K562 (cell line): ENCODE results near the gene ALDOC. TPM values are rescaled to one million over a fixed set of nuclear protein-coding genes. Genes with fewer than 3 reads are reported as not detected.

Experiments used
- CHD2 ChIP-seq: IDR thresholded peaks from 2 replicates; pipeline ENCODE4 v1.6.1; 2011; ENCODE audit warnings: low read depth, low read length
- CSDE1 ChIP-seq, 2 experiments: fragments of 450-650 bp; IDR thresholded peaks; 2 replicates each; pipeline ENCODE4 v1.6.1; 2016; ENCODE audit warnings: mild to moderate bottlenecking in 1 of 2
- HDGF ChIP-seq: fragments of 450-650 bp; IDR thresholded peaks from 2 replicates; pipeline ENCODE4 v1.6.1; 2016
- KHSRP ChIP-seq: fragments of 450-650 bp; IDR thresholded peaks from 2 replicates; pipeline ENCODE4 v1.6.1; 2017
- MIER1 ChIP-seq: fragments of 450-650 bp; IDR thresholded peaks from 2 replicates; pipeline ENCODE4 v1.6.1; 2016; ENCODE audit warnings: antibody characterized with exemption, mild to moderate bottlenecking, low read depth
- NFIC ChIP-seq: fragments of 450-650 bp; IDR thresholded peaks from 2 replicates; pipeline ENCODE4 v1.6.1; 2017; ENCODE audit warnings: mild to moderate bottlenecking, inconsistent platforms
- PHF8 ChIP-seq: fragments of 200-600 bp; sonication (generic); IDR thresholded peaks from 2 replicates; pipeline ENCODE4 v1.6.1; 2012; ENCODE audit warnings: mixed run types, mild to moderate bottlenecking, inconsistent platforms, low read length, moderate library complexity, borderline replicate concordance
- POLR2G ChIP-seq: fragments of 200-400 bp; formaldehyde crosslinking; IDR thresholded peaks from 2 replicates; pipeline ENCODE4 v1.6.1; 2017; ENCODE audit warnings: low read depth, mild to moderate bottlenecking, antibody characterized with exemption, low read length, moderate library complexity
- POLR3G ChIP-seq: IDR thresholded peaks from 2 replicates; pipeline ENCODE4 v1.6.1; 2011; ENCODE audit not compliant: insufficient read length, insufficient replicate concordance; ENCODE audit errors: extremely low read depth
- PTBP1 ChIP-seq: fragments of 200-400 bp; formaldehyde crosslinking; IDR thresholded peaks from 2 replicates; pipeline ENCODE4 v1.6.1; 2017; ENCODE audit warnings: low read depth, low read length
- SAFB2 ChIP-seq: fragments of 200-400 bp; formaldehyde crosslinking; IDR thresholded peaks from 2 replicates; pipeline ENCODE4 v1.6.1; 2018; ENCODE audit warnings: borderline replicate concordance, low read length, low read depth, moderate library complexity; ENCODE audit not compliant: severe bottlenecking
- SIN3A ChIP-seq, 2 experiments: fragments of 150-350 bp in 1 of 2; IDR thresholded peaks; 2 replicates each; pipeline ENCODE4 v1.6.1; 2011 to 2016; ENCODE audit warnings: borderline replicate concordance in 2 of 2, low read depth in 2 of 2, low read length in 2 of 2, mild to moderate bottlenecking in 2 of 2, moderate library complexity in 2 of 2; ENCODE audit not compliant: control insufficient read depth in 1 of 2
- SMARCC2 ChIP-seq: fragments of 450-650 bp; IDR thresholded peaks from 2 replicates; pipeline ENCODE4 v1.6.1; 2017; ENCODE audit warnings: antibody characterized with exemption, moderate library complexity, mild to moderate bottlenecking, low read depth
- ZFP30 ChIP-seq: fragments of 250-450 bp; sonication (Bioruptor Pico); IDR thresholded peaks from 2 replicates; pipeline ENCODE4 v1.8.0; 2022; ENCODE audit warnings: moderate library complexity, mild to moderate bottlenecking, inconsistent platforms, borderline replicate concordance
- ZNF175 ChIP-seq: fragments of 200-800 bp; sonication (Bioruptor generic); IDR thresholded peaks from 2 replicates; pipeline ENCODE4 v1.6.1; 2016; ENCODE audit warnings: low read depth, mild to moderate bottlenecking, missing genetic modification characterization, missing compliant biosample characterization
- ZNF217 ChIP-seq: sonication (generic); formaldehyde crosslinking; IDR thresholded peaks from 2 replicates; pipeline ENCODE4 v1.8.0; 2022; ENCODE audit warnings: mild to moderate bottlenecking, missing genetic modification reagents
- ZNF76 ChIP-seq: fragments of 250-450 bp; sonication (Bioruptor Pico); IDR thresholded peaks from 2 replicates; pipeline ENCODE4 v1.4.0; 2020; ENCODE audit warnings: mild to moderate bottlenecking, moderate library complexity, borderline replicate concordance
- polyA plus RNA-seq, 8 experiments: library from polyadenylated mRNA; depleted of rRNA in 4 of 8; stranded (reverse) in 5 of 8; unstranded in 3 of 8; fragments of >200 nt; fragmentation: Nextera tagmentation in 2 of 8; fragmentation: Illumina TruSeq in 1 of 8; extraction: Ambion mirVana in 2 of 8; extraction: Trizol in 1 of 8; gene quantifications; 2 replicates each; pipeline versions ENCODE4 v1.2.1 to v1.2.3, GENCODE V29; 2011 to 2014; ENCODE audit warnings: inconsistent platforms in 1 of 8, missing spikeins in 1 of 8
- total RNA-seq, 7 experiments: library from RNA; depleted of rRNA in 6 of 7; stranded (reverse); fragments of >200 nt in 6 of 7; fragmentation: Illumina TruSeq in 2 of 7; extraction: Trizol in 2 of 7; gene quantifications; 2 replicates each; pipeline versions ENCODE4 v1.2.1 to v1.2.3, GENCODE V29; 2011 to 2021; ENCODE audit warnings: low replicate concordance in 1 of 7
- TF ChIP-seq, protein P1 (sequence below): fragments of 250-450 bp; sonication (Bioruptor Pico); IDR thresholded peaks from 2 replicates; pipeline ENCODE4 v1.4.0; 2020
- TF ChIP-seq, protein P2 (sequence below): sonication (generic); formaldehyde crosslinking; IDR thresholded peaks from 2 replicates; pipeline ENCODE4 v1.8.0; 2022; ENCODE audit warnings: mild to moderate bottlenecking, low read depth, missing genetic modification reagents
- TF ChIP-seq, protein P3 (sequence below): fragments of 250-450 bp; sonication (Bioruptor Pico); IDR thresholded peaks from 2 replicates; pipeline ENCODE4 v1.4.0; 2020; ENCODE audit warnings: mild to moderate bottlenecking, moderate library complexity

Gene ALDOC
- total and polyA plus RNA-seq, 9 of the 15 experiments (the other 6 are each of a cell fraction or from before 2014, with no cell fraction given), result 43.2 to 263 (median 99.2) TPM

DNA sequence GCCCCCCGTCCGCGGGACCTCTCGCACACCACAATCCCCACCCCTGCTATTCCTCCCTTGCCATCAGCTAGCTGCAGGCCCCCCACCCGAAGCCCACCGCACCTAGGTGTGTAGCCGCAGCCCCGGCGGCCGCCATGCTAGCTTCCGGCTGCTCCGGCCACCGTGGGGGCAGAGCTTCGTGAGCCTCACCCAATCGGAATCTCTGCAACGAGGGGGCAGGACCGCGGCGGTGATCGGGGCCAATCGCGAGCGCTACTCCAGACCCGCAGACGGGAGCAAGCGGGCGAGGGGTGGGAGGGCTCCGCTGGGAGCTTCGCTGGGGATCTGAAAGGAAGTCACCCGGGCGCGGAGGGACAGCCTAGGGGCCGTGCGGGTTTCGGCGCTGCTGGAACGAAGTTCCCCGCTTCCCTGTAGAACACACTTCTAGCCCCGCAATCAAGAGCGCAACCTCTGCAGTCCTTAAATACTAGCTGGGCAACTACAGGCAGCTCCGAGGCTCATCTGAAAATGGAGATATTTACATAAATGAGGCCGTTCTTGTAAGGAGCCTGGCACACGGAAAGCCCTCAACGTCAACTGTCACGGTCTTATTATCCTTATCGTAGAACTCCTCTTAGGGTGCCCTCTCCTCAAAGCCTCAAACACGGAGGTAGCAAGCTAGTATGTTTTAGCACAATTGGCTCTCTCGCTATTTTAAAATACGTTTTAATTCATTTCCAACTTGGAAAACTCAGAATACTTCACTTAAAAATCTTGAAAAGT lies 5.2 kb downstream of the ALDOC start, which contains the start of gene PIGS (continued):
- TF ChIP-seq, protein P1, sequence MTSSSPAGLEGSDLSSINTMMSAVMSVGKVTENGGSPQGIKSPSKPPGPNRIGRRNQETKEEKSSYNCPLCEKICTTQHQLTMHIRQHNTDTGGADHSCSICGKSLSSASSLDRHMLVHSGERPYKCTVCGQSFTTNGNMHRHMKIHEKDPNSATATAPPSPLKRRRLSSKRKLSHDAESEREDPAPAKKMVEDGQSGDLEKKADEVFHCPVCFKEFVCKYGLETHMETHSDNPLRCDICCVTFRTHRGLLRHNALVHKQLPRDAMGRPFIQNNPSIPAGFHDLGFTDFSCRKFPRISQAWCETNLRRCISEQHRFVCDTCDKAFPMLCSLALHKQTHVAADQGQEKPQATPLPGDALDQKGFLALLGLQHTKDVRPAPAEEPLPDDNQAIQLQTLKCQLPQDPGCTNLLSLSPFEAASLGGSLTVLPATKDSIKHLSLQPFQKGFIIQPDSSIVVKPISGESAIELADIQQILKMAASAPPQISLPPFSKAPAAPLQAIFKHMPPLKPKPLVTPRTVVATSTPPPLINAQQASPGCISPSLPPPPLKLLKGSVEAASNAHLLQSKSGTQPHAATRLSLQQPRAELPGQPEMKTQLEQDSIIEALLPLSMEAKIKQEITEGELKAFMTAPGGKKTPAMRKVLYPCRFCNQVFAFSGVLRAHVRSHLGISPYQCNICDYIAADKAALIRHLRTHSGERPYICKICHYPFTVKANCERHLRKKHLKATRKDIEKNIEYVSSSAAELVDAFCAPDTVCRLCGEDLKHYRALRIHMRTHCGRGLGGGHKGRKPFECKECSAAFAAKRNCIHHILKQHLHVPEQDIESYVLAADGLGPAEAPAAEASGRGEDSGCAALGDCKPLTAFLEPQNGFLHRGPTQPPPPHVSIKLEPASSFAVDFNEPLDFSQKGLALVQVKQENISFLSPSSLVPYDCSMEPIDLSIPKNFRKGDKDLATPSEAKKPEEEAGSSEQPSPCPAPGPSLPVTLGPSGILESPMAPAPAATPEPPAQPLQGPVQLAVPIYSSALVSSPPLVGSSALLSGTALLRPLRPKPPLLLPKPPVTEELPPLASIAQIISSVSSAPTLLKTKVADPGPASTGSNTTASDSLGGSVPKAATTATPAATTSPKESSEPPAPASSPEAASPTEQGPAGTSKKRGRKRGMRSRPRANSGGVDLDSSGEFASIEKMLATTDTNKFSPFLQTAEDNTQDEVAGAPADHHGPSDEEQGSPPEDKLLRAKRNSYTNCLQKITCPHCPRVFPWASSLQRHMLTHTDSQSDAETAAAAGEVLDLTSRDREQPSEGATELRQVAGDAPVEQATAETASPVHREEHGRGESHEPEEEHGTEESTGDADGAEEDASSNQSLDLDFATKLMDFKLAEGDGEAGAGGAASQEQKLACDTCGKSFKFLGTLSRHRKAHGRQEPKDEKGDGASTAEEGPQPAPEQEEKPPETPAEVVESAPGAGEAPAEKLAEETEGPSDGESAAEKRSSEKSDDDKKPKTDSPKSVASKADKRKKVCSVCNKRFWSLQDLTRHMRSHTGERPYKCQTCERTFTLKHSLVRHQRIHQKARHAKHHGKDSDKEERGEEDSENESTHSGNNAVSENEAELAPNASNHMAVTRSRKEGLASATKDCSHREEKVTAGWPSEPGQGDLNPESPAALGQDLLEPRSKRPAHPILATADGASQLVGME (CRISPR knock-in tag), result no peak
- TF ChIP-seq CHD2, result no peak
- TF ChIP-seq ZFP30 (CRISPR knock-in tag), result no peak
- TF ChIP-seq, protein P2, sequence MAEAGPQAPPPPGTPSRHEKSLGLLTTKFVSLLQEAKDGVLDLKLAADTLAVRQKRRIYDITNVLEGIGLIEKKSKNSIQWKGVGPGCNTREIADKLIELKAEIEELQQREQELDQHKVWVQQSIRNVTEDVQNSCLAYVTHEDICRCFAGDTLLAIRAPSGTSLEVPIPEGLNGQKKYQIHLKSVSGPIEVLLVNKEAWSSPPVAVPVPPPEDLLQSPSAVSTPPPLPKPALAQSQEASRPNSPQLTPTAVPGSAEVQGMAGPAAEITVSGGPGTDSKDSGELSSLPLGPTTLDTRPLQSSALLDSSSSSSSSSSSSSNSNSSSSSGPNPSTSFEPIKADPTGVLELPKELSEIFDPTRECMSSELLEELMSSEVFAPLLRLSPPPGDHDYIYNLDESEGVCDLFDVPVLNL (CRISPR knock-in tag), result no peak
- no peak for TF ChIP-seq ZNF76 (CRISPR knock-in tag)
- peak; percentile 80; the same call in 1 of the 2 replicates for TF ChIP-seq PHF8
- peak in 1 of 2 experiments; percentile 77; a peak in 1 of 4 replicates for TF ChIP-seq SIN3A (IDR thresholded peaks at IDR 0.05; ENCODE audit: borderline replicate concordance in 2 of 2, control insufficient read depth in 1 of 2, low read depth in 2 of 2, low read length in 2 of 2)
- no peak; the same call in 1 of the 2 replicates for TF ChIP-seq NFIC
- no peak for TF ChIP-seq POLR3G
- no peak for TF ChIP-seq HDGF
- no peak for TF ChIP-seq CSDE1 (IDR thresholded peaks at IDR 0.05)
- no peak for TF ChIP-seq MIER1
- no peak for TF ChIP-seq PTBP1
- TF ChIP-seq, protein P3, sequence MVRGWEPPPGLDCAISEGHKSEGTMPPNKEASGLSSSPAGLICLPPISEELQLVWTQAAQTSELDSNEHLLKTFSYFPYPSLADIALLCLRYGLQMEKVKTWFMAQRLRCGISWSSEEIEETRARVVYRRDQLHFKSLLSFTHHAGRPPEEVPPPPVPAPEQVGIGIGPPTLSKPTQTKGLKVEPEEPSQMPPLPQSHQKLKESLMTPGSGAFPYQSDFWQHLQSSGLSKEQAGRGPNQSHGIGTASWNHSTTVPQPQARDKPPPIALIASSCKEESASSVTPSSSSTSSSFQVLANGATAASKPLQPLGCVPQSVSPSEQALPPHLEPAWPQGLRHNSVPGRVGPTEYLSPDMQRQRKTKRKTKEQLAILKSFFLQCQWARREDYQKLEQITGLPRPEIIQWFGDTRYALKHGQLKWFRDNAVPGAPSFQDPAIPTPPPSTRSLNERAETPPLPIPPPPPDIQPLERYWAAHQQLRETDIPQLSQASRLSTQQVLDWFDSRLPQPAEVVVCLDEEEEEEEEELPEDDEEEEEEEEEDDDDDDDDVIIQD, result no peak
- TF ChIP-seq ZNF175 (CRISPR knock-in tag), result no peak
- TF ChIP-seq SAFB2, result no peak
- peak; percentile 95 for TF ChIP-seq POLR2G
- TF ChIP-seq KHSRP, result no peak
- TF ChIP-seq SMARCC2, result no peak
- no peak for TF ChIP-seq ZNF217
